HG03064 (cell line): ENCODE results near the gene MAP3K3.

ENCODE experiments used
- ATAC-seq: cut with Tn5 transposase; IDR thresholded peaks from one replicate; pipeline ENCODE4 v1.9.1; 2021; ENCODE audit warnings: low read depth; ENCODE audit not compliant: unreplicated experiment

Gene MAP3K3

DNA sequence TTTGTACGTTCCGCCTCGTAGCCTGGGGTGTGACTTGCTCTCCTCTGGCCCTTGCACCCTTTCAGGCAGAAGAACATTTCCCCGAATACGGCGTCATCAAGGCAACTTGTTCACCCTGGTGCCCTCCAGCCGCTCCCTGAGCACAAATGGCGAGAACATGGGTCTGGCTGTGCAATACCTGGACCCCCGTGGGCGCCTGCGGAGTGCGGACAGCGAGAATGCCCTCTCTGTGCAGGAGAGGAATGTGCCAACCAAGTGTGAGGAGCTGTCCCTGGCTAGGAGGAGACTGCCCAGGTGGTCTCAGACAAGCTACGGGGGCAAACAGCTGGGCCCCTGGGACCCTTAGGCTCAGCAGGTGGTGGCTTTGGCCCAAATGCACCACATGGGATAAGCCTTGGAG, 67.3 kb downstream of the MAP3K3 start:
- no peak for ATAC-seq

DNA sequence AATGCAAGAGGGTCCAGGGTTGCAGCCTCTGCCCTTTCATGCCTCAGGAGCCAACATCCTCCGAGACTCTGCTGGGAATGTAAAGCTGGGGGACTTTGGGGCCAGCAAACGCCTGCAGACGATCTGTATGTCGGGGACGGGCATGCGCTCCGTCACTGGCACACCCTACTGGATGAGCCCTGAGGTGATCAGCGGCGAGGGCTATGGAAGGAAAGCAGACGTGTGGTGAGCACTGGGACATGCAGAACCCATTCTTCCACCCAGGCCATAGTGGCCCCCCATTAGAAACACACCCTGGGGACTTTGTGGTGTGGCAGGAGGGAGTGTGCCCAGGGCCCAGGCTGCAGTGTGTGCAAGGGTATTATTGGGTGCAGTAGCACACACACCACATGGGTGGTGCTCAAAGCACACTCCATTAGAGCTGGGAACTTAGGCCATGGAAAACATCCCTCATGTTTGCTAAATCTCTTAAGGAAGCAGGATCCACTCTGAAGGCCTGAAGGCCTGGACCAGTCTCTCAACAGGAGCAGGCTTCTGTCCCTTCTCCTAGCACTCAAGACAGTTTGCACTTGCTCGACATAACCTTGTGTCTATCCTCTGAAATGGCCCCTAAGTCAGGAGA, 70.1 kb downstream of the MAP3K3 start:
- ATAC-seq = no peak

DNA sequence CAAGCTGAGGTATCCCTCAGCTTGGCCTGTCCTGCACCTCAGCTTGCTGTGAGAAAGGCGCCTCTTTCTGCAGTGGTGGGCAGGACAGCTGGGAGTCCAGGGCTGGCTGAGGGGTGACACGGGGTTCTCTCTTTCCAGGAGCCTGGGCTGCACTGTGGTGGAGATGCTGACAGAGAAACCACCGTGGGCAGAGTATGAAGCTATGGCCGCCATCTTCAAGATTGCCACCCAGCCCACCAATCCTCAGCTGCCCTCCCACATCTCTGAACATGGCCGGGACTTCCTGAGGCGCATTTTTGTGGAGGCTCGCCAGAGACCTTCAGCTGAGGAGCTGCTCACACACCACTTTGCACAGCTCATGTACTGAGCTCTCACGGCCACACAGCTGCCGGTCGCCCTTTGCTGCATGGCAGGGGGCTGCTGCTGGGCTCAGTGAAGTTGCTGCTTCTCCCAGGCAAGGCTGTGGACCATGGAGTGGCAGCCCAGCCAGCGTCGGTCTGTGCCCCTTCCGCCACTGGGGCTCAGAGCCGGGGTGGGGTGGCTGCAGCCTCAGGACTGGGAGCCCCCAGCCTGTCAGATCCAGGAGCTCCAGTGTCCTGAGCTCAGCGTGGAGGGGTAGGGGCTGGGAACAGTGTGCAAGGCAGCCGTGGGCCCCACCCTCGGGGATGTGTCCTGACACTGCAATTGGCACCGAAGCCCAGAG, 71.3 kb downstream of the MAP3K3 start:
- ATAC-seq = no peak

DNA sequence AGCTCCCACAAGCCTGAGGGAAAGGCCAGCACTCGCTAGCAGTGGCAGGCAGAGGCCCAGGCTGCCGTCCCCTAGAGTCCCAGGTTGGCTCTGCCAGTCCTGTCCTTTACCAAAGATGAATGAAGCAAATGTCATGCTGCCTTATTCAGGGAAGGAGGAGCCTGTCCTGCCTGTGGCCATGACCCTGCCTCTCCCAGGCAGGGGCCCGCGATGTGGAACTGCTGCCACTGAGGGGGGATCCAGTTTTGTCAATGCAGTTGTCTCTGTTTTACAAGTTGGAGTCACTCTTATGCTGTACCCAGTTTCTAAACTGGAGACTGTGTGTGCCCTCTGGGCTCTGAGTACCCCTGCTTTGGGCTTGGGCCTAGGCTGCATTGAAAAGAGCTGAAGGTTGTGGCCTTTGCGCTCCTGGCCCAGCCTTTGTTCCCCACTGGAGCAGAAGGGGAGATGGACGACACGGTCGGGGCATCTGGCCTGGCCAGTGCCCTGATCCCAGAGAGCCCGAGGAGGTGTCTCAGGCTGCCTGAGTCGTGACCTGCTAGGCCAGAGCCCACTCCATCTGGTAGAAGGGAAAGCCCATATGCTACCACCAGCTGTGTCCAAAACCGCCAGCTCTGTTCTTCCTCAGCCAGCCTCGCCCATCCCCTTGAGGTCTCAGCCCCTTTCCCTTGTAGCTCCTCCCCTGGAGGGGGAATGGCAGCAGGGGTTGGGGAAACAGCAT, 72.2 kb downstream of the MAP3K3 start:
- ATAC-seq = no peak

DNA sequence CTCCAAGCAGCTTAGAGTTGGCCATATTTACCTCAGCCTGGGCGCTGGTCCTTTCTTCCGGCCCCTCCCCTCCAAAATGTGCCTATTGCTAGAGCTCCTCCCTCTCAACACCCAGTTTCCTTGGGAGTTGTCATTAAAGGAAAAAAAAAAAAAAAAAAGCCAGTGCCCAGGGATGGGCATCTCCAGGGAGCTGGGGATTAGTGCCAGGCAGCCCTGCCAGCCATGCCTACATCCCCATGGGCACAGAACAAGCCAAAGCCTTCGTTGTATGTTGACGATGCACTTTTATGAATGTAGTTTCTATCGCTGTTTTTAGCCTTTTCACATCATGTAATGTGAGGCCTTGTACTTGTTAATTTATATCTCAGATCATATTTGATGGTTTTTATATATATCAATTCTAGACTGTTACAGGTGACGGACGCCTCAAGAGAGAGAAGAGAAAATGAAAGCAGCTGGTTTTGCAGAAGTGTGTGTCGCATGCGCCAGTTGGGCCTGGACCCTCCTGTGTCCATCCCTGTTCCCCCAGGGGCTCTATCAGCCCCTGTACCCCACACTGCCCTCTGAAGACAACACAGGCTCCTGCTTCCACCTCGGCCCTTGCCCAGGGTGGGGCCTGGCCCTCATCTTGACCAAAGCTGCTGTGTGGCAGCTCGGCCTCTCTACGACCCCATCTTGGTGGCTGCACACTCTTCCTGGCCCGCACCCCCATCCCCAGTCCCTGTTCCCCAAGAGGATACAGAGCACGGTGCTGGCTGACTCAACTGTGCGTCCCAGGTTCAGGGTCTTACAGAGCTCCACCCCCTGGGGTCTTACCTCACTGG, 72.9 kb downstream of the MAP3K3 start:
- no peak for ATAC-seq

DNA sequence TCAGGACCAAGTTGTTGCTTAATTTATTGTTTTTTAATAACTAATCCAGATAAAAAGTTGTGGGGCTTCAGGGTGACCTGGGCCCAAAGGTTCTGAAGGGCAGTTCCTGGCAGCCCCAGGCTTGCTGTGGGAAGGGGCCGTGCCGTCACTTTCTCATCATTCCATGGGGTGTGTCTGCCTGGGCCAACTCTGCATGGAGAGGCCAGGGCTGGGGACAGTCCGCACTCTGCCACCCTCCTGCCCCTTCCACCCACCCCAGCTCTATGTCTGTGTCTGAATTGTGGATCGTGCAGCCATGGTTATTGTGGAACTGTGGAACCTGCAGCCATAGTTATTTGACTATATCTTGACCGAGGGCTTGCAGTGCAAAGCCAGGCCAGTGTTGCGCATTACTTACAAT, 73.7 kb downstream of the MAP3K3 start:
- ATAC-seq = no peak

DNA sequence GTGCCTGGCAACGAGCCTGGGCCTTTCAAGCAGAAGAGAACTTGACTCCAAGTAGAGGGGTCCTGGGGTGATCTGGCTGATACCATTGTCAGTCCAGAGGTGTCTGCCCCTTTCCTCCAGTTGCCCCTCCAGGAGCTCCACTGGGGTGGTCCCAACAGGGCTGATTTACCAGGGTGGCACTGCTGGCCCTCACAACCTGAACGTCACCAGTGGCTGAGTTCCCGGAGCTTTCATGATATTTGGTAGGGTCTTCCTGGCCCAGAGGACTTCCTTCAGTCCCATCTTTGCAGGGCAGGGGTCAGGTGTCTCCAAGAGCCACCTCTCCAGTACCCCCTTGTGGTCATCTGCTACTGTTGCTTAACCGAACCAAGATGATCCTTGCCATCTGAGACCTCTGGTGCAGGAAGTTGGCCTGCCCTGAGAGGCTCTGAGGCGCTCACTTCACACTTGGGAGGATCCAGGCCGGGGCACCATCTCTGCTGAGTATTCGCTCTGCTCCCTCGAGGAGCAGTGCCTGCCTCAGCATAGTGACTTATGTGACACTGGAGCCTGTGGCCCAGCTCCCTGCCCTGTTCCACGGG, 74.3 kb downstream of the MAP3K3 start:
- no peak for ATAC-seq

DNA sequence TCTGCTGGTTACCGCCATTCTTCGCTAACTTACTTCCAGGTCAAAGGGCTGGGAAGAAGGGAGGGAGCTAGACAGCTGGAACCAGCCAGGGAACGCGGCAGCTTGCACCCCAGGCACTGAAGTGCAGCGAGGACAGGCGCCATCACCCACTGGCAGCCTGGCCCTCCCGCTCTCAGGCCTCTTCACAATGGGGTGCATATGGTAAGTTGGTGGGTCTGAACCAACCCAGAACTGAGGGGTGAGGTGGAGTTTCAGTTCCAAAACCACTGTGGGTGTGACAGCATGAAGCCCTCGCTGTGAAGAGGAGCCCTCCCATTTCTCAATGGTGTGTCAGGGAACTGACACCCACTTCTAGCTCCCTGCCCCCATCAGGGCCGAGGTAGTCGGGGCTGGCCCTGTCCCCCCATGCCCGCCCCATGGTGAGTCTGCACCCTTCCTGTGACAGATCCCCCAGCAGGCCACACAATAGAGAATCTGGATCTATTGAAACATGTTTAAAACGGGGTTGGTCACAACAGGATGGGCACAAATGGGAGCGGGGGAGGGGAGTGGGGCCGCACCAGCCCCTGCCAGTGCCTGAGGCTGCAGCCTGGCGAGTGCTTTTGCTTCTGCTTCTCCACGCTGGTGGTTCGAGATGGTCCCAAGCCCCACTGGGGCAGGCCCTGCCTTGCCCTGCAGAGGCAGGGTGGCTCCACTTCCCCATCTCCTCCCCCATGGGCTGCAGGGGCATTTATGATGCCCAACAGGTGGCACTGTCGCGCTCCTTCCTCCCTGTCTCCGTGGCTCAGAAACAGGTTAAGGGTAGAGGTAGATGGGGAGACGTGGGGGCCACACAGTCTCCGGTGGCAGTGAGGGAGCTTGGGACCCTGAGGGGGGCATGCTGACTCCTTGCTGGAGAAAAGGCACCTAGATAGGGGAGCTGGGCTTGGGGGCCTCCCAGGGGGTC, 75.4 kb downstream of the MAP3K3 start:
- peak; percentile 26 for ATAC-seq

DNA sequence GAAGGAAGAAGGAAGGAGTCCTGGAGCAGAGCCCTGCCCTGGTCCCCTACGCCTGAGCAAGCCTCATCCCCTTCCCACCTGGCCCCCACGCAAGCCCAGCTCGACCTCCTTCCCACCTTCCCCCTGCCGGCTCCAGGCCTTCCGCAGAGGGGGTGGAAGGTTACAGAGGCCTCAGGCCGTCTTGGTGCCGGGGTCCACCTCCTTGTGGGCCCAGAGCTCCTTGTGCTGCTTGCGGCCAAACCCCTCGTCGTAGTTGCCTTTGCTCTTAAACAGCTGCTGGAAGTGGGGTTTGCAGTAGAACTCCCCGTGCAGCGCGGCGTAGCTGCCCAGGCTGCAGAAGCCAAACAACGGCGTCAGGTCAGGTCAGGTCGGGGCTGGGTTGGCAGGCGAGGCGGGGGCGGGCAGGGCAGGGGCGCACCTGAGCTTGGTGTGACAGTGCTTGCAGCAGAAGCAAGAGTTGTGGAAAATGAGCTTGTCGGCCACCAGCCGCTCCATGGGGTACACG, 76.2 kb downstream of the MAP3K3 start:
- no peak for ATAC-seq

DNA sequence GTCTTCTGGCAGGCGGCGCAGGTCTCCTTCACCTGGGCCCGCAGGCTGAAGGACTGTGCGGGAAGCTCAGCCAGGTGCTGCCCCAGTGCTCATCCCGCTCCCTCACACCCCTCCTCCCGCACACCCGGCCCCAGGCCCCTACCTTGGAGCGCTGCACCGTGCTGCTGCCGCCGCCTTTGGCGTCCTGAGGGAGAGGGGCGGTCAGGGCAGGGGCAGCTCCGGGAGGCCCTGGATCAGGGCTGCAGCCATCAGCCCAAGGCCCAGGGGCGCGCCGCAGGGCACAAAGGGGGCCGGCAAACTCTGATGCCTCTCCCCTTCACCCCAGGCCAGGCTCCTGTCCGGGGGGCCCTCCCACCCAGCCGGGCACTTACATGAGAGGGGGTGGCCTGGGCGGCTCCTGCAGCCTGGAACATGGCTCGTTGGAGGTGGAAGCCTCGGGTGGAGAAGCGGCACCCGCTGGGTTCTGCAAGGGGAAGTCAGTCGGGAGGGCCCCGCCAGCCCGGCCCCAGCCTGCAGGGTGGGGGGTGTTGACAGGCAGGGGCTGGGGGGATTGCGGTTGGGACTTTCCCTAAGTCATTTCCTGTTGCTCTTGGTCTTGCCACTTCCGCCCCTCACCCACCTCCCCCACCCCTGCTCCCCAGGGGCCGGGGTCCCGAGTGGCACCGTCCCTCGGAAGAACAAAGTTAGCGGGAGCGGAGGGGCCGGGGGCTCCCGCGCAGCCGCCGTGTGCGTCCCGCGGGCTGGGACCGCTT, 76.8 kb downstream of the MAP3K3 start:
- no peak for ATAC-seq

DNA sequence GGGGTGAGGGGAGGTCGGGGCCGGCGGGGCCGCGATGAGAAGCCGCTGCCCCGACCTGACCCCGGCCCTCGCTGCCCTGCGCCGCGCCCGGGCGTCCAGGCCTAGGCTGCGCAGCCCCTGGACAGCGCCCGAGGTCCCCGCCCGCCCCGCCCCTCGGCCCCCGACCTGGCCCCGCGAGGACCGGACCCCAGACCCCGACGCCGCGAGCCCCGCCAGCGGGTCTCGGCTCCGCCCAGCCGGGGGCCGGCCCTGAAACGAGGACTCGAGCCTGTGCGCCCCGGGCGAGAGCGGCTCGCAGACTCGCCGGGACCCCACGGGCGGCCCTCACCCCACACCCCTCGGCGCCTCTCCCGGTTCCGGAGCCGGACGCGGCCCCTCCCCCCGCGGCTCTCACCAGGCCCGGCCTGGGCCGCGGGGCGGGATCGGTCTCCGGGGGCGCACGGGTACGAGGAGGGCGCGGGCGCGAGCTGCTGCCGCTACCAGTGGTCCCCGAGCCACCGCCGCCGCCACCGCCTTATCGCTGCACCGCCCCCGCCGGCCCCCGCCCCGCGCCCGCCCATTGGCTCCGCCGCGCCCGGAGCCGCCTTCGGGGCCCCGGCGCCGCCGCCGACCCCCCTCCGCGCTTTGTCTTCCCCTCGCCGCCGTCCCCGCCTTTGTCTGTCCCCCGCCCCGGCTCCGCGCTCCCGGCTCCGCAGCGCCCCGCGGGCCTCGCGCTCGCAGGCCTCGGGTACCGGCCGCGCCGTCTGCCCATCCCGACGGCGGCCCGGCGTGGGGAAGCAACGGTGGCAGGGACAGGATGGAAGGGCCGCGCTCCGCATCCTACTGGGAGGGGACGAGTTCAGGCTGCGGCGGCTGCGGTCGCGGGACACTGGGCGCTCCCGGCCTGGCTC, 77.7 kb downstream of the MAP3K3 start, which contains the start of gene LIMD2:
LIMD2 (minus strand) TSS at position 488 of the 890 bp plus-strand sequence. CDS start 827 bp downstream, outside the sequence.
- no peak for ATAC-seq

DNA sequence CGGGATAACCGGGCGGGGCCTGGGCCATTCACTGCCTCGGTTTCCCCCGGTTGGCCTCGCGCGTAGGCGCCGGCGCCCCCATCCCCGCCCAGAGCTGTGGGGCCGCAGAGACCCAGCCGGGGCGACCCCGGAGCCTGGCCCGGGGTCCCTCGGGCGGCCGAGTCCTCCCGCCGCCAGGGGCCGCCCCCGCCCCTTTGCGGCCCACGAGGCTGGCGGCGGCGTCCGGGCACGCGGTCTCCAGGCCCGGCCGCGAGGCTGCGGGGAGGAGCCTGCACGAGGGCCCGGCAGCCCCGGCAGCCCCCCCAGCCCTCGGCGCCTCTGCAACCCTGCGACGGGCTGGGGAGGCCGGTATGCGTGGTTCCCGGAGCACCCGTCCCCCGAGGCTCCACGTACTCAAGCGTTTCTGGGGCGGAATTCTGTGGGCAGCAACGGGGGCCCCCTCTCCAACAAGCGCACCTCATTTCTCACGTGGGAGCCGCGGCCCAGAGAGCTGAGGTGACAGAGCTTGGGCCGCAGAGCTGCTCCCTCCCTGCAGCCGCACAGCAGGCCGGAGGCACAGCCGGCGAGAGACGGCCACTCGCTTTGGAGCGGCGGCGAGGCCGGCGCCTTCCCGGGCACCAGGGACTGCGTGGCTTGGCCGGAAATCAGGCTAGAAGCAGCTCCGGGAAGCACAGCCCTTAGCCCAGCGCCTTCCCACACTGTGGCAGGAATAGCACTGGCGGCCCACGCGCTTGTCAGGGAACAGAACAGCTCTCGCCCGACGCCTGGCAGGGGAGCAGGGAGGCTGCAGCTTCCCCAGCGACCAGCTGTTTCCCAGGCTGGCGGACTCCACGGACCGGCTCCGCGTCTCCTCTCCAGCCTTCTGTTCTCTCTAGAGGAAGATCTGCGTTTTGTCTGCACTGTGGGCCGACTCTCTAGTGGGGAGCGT, 78.6 kb downstream of the MAP3K3 start:
- no peak for ATAC-seq

DNA sequence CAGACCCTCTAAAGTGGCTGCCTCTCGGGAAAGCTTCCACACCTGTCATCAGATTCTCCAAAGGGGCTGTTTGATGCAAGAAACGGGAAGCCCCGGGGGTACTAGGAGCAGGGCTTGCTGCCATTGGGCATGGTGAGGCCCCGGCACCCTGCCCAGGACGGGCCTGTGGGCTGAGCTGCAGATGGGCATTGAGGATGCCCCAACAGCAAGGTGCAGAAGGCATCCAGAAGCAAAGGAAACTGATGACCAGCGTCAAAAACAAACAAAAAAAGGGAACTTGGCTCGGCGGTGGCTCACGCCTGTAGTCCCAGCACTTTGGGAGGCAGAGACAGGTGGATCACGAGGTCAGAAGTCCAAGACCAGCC, 79.2 kb downstream of the MAP3K3 start:
- ATAC-seq = no peak

DNA sequence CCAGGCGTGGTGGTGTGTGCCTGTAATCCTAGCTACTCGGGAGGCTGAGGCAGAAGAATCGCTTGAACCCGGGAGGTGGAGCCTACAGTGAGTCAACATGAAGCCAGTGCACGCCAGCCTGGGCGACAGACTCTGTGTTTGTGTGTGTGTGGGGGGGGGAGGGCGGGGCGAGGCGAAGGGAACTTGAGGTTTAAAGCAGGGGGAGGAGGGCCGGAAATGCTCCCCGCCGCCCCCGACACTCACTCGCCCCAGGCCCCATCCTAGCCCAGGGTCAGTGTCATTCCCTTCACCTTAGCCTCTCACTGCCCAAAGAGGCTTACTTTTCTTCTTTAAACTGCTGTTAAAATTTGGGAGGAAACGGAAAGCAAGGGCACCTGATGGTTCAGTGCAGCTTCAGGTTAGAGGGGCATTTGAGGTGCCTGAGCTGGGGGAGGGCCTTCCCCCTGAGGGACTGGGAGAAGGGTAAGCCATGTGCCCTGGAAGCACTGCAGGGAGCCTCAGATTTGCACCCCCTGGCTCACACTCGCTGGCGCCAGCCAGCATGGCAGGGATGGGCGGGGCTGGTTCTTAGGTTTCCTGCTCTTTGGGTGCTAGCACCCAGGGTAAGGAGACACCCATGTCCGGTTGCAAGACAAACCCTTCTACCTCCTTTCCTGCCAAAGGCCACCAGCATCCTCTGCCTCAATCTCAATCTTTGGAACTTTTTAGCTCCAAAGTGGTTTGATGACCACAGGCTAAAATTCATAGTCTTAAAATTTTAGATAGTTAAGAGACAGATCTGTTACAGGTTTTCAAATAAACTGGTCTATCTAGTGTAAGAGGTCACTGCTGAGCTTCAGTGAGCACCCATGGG, 79.9 kb downstream of the MAP3K3 start:
- ATAC-seq = no peak

DNA sequence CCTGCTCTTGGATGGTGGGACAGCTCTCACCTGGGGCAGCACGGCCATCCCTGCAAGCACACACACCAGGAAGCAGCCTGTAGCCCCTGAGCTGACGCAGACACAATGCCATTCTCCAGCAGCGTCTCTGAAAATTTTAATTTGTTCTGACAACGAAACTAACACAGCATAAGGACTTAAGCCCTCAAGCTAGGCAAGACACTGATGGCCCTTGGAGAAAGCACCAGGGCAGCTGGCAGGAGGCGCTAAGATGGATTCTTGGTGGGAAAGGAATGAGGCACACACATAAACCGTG, 80.5 kb downstream of the MAP3K3 start:
- no peak for ATAC-seq

DNA sequence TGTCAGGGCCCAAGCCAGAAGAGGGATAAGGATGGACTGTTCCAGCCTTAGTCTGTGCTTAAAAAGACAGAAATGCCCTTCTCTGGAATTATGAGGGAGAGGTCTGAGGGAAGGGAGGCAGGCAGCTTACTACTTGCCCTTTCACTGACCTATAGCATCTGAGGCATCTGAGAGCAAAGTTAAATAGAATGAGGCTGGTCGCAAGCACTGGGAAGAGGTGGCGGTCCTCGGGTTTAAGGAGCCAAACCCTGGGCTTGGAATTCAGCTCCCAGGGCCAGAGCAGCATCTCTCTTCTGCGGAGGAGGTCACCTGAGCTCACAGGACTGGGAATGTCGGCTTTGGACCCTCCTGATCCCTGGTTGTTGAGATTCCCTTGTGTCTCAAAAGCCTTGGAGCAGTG, 80.8 kb downstream of the MAP3K3 start:
- no peak for ATAC-seq
